MCF 10A (cell line): ENCODE results near the gene MARK3. TPM values are rescaled to one million over a fixed set of nuclear protein-coding genes. Genes with fewer than 3 reads are reported as not detected.
"Not testable (repeated sequence)": the region's sequence is repeated elsewhere in the genome, so short reads cannot be mapped to it uniquely, and the experiment has no call there.

Source experiments
- BruUV-seq: library from RNA; stranded (reverse); fragments of 400-500 nt; replicated peaks from 2 replicates; lab custom pipeline; 2021; lab: Mats Ljungman, UMichigan
- CTCF ChIA-PET: fragments of 300-600 bp; sonication (Branson Sonifier 250); formaldehyde crosslinking; extraction: SDS; loops from one replicate; lab custom pipeline; 2021; ENCODE audit warnings: antibody characterized with exemption, inconsistent platforms; lab: Yijun Ruan, JAX
- POLR2A ChIA-PET: fragments of 300-600, 350-650 bp; sonication (Branson Sonifier 250); formaldehyde crosslinking; extraction: SDS; loops from one replicate; lab custom pipeline; 2020; ENCODE audit warnings: antibody characterized with exemption, inconsistent platforms; lab: Yijun Ruan, JAX
- DNase-seq: peaks from one replicate; pipeline ENCODE4 v3.0.0-alpha.2; 2018; ENCODE audit not compliant: unreplicated experiment
- H3K27ac Mint-ChIP-seq: one replicate; pipeline ENCODE4 v1.8.0; 2022; ENCODE audit warnings: mild to moderate bottlenecking, low read depth, mixed read lengths; ENCODE audit not compliant: unreplicated experiment
- H3K27me3 Mint-ChIP-seq: one replicate; pipeline ENCODE4 v1.8.0; 2022; ENCODE audit warnings: mixed read lengths; ENCODE audit not compliant: insufficient read depth, unreplicated experiment
- H3K36me3 Mint-ChIP-seq: one replicate; pipeline ENCODE4 v1.8.0; 2022; ENCODE audit warnings: mild to moderate bottlenecking, moderate library complexity, mixed read lengths; ENCODE audit not compliant: insufficient read depth, unreplicated experiment
- H3K4me1 Mint-ChIP-seq: one replicate; pipeline ENCODE4 v1.8.0; 2022; ENCODE audit warnings: mixed read lengths; ENCODE audit not compliant: insufficient read depth, unreplicated experiment
- H3K4me3 Mint-ChIP-seq: one replicate; pipeline ENCODE4 v1.8.0; 2022; ENCODE audit warnings: mild to moderate bottlenecking, moderate library complexity, mixed read lengths; ENCODE audit not compliant: unreplicated experiment
- H3K9me3 Mint-ChIP-seq: one replicate; pipeline ENCODE4 v1.8.0; 2022; ENCODE audit warnings: mixed read lengths; ENCODE audit not compliant: unreplicated experiment
- CTCF ChIP-seq: fragments of 200-600 bp; IDR thresholded peaks from one replicate; pipeline ENCODE4 v1.8.0; 2022; ENCODE audit warnings: antibody characterized with exemption, mild to moderate bottlenecking; ENCODE audit not compliant: unreplicated experiment
- intact Hi-C: fragments of 100-400 bp; cut with micrococcal nuclease; formaldehyde crosslinking; loops from 2 replicates; pipeline ENCODE4 v1.14.1; 2022
- total RNA-seq: library from RNA; stranded (reverse); gene quantifications from 2 replicates; pipeline ENCODE4 v1.2.3, GENCODE V29; 2022

Gene MARK3
- total RNA-seq, 1 experiment from 2014 or later = 130 TPM

- ChIA-PET POLR2A (interaction anchor here (0.6 to 1.8 kb wide), 8 partner anchors 9 to 33 kb away, joined by 3 to 13 read pairs (median 5); partner anchors contain the start of genes EIF5 and MARK3), CTCF (interaction anchor here (0.6 to 1.8 kb wide), 6 partner anchors 9 to 83 kb away, joined by 3 to 7 read pairs (median 4); no protein-coding TSS in a partner anchor)
- Mint-ChIP-seq H3K4me3 (no peak overlapping the region), H3K27me3 (no peaks in the 10 kb centered on the region), H3K4me1 (peaks cover 6% of the 10 kb centered on the region), H3K9me3 (peaks cover 7% of the 10 kb centered on the region), H3K27ac (no peak overlapping the region), H3K36me3 (no peaks in the 10 kb centered on the region)
- BruUV-seq = no TSS peak
- no peak for TF ChIP-seq CTCF
- DNase-seq = no peak
- intact Hi-C loops = no loop called here
Observed at GRCh38 chr14:103354141-103354540, 31.1 kb upstream of the MARK3 start.

GRCh38 chr14:103356024-103356682 lies 29.1 kb upstream of the MARK3 start:
- Mint-ChIP-seq H3K4me1 (peaks cover 6% of the 10 kb centered on the region), H3K36me3 (no peaks in the 10 kb centered on the region), H3K4me3 (no peak overlapping the region), H3K9me3 (peaks cover 7% of the 10 kb centered on the region), H3K27me3 (no peaks in the 10 kb centered on the region), H3K27ac (no peak overlapping the region)
- DNase-seq = no peak
- POLR2A ChIA-PET = interaction anchor here (0.9 kb wide), 1 partner anchor 9 kb away, joined by 4 read pairs; no protein-coding TSS in a partner anchor
- CTCF ChIA-PET = interaction anchor here (0.5 to 1.8 kb wide), 8 partner anchors 11 to 330 kb away, joined by 3 to 8 read pairs (median 5); no protein-coding TSS in a partner anchor
- BruUV-seq = no TSS peak
- TF ChIP-seq CTCF = no peak
- intact Hi-C loops = no loop called here

- H3K9me3 Mint-ChIP-seq, intact Hi-C loops, H3K4me3 Mint-ChIP-seq, H3K36me3 Mint-ChIP-seq, BruUV-seq, H3K27me3 Mint-ChIP-seq, H3K27ac Mint-ChIP-seq, DNase-seq: not testable (repeated sequence)
- ChIA-PET POLR2A (interaction anchor here (1.0 to 2.4 kb wide), 7 partner anchors 10 to 33 kb away, joined by 3 to 11 read pairs (median 5); partner anchors contain the start of gene EIF5), CTCF (interaction anchor here (0.6 to 1.8 kb wide), 4 partner anchors 10 to 252 kb away, joined by 3 to 8 read pairs (median 4); no protein-coding TSS in a partner anchor)
- H3K4me1 Mint-ChIP-seq = peaks cover 12% of the 10 kb centered on the region
Observed at GRCh38 chr14:103357552-103357951, 27.7 kb upstream of the MARK3 start.

GRCh38 chr14:103360548-103360947 lies 24.7 kb upstream of the MARK3 start:
- ChIA-PET POLR2A (interaction anchor here (0.8 to 3.2 kb wide), 7 partner anchors 11 to 44 kb away, joined by 3 to 35 read pairs (median 16); partner anchors contain the start of genes EIF5 and MARK3), CTCF (interaction anchor here (0.6 to 3.0 kb wide), 4 partner anchors 27 to 1387 kb away, joined by 3 to 9 read pairs (median 4); no protein-coding TSS in a partner anchor)
- H3K4me1 Mint-ChIP-seq = peaks cover 12% of the 10 kb centered on the region
- TF ChIP-seq CTCF = no peak
- no peaks in the 10 kb centered on the region for H3K36me3 Mint-ChIP-seq
- BruUV-seq = no TSS peak
- no peaks in the 10 kb centered on the region for H3K27me3 Mint-ChIP-seq
- DNase-seq = no peak
- intact Hi-C loops = no loop called here
- no peak overlapping the region for H3K4me3 Mint-ChIP-seq
- H3K27ac Mint-ChIP-seq = no peak overlapping the region
- peaks cover 18% of the 10 kb centered on the region for H3K9me3 Mint-ChIP-seq
